ENCODE results near the gene TENM4.

TENM4 gene

DNA sequence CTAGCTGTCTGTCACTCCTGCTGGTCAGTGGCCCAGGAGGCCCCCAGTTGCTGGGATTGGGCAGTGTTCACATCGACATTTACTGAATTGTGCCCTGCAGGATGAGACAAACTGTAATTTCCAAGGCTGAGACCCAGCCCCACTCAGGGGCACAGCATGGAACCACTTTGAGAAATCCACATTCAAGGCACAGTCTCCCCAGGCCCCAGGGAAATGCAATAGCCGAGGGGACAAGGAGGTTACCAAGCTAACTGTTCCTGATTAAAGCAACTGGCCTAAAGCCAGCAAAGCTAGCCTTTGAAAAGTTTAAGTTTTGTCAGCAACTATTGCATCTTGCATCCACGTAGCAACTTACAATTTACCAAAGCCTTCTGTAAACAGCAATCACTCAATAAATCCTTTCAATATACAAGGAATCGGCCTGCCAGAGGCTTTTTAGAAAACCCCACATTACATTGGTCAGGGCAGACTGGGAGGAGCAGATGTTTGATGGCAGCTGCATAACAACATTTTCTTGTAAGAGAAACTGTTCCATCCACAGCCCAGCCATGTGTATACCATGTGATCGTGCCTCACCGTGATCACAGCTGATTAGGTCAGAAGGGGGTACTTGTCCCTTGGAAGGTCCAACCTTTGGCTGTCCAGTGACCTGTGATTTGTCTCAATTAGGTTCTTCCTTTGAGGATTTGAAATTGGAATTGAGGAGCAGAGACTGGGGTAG, 103.9 kb downstream of the TENM4 start:
- TF ChIP-seq JUND (IDR thresholded peaks at IDR 0.05; ENCODE audit: low read depth), result no peak
- no peak for DNase-seq (ENCODE audit: low read depth in 1 of 2, low spot score in 1 of 2)
- in situ Hi-C loops (cut with HindIII; ENCODE audit: low pct_unique_long_range_greater_than_20kb, low sequenced_read_pairs), result no loop called here

DNA sequence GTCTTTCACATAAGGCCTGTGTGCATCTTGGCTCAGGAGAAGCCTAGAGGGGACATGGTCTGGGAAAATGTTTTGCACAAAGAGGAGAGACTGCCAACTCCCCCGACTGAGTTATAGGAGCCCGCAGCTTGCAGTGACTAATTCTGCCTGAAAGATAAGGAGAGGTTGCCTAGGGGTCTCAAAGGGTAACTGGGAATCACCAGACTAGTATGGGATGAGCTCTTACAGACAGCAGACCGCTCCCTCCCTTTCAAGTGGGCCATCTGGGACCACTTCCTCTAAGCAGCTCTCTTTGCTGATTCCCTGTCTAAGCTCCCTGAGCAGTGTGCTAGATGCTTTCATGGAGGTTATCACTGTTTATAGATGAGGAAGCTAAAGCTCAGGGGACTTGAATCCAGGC, 105.1 kb downstream of the TENM4 start:
- in situ Hi-C loops (cut with HindIII; ENCODE audit: low pct_unique_long_range_greater_than_20kb, low sequenced_read_pairs), result no loop called here
- no peak for TF ChIP-seq JUND (IDR thresholded peaks at IDR 0.05; ENCODE audit: low read depth)
- DNase-seq (ENCODE audit: low read depth in 1 of 2, low spot score in 1 of 2), result no peak

DNA sequence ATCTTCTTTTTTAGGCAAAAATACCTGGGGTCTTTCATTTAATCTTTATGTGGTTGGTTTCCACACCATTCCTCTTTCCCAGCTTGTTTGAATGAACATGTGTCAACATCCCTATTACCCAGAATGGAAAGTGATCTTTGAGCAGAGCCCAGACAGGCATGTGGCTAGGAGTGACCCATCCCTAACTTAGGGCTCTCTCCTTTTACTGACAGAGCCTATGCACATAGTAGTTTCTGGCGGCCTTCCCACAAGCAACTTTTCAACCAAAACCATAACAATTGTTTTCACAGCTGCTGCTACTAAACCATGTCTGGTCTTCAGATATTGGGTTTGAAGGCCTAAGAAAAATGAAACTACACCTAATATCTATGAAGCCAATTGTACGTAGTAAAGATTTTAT, 107.5 kb downstream of the TENM4 start:
- in situ Hi-C loops (cut with HindIII; ENCODE audit: low pct_unique_long_range_greater_than_20kb, low sequenced_read_pairs), result no loop called here
- no peak for TF ChIP-seq JUND (IDR thresholded peaks at IDR 0.05; ENCODE audit: low read depth)
- DNase-seq (ENCODE audit: low read depth in 1 of 2, low spot score in 1 of 2), result no peak

DNA sequence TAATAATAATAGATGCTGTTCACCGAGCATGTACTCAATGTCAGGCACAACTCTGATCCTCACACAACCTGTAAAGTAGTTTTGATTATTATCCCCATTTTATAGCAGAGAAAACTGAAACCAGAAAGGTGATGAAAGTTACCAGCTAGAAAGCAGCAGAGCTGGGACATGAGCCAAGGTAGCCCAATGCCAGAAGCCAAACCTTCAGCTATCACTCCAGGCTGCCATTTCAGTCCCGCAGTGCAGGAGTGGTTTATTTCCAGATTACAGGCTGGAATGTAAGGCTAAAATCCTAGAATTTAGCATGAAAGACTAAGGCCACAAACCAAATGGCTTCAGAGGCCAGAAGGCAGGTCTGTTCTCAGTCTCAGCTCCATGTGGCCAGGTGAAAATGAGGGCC, 108.8 kb downstream of the TENM4 start:
- in situ Hi-C loops (cut with HindIII; ENCODE audit: low pct_unique_long_range_greater_than_20kb, low sequenced_read_pairs), result no loop called here
- no peak for DNase-seq (ENCODE audit: low read depth in 1 of 2, low spot score in 1 of 2)
- no peak for TF ChIP-seq JUND (IDR thresholded peaks at IDR 0.05; ENCODE audit: low read depth)

DNA sequence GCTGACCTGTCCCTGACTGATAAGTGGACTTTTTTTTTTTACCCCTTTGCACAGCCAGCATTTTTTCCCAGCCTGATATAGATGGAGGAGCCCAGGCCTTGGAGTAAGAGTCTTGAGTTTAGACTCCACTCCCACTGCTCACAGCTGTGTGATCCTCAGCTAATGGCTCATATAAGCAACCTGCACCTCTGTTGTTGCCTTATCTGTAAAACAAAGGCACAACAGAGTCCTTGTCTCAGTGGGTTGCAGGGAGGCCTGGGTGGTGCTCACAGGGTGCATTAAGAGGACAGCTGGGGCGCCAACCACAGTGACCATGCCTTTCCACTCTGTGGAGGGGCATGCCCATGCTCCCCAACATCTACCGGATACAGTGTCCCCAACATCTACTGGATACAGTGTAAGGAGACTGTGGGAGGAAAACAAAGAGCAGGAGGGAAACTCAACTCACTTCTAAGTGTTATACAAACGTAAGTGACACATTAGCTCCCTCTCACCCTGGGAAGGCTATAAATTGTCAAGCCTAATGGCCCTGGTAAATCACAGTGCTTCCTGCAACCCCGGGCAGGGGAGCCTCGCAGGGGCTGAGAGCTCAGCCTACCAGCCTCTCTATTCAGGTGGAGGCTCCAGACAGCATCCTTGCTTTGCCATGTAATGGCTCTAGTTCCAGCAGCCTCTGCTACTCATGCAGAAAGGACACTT, 109.5 kb downstream of the TENM4 start:
- in situ Hi-C loops (cut with HindIII; ENCODE audit: low pct_unique_long_range_greater_than_20kb, low sequenced_read_pairs), result no loop called here
- DNase-seq (ENCODE audit: low read depth in 1 of 2, low spot score in 1 of 2), result no peak
- TF ChIP-seq JUND (IDR thresholded peaks at IDR 0.05; ENCODE audit: low read depth), result no peak

DNA sequence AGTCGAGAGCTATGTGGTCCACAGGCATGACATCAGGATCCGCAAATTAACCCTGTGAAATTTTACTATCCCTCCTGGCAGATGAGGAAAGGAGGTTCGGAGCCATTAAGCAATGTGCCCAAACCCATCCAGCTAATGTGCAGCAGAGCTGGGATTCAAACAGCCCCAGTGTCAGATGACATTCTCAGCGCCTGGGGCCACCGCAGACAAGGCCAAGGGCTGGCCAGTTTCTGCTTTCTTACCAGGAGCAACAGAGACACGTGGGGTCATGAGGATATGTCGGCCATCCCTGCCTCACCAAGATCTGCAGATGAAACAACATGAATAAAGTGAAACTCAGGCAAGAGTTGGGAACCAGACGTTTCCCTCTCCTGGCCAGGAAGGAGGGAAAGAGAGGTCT, 110.2 kb downstream of the TENM4 start:
- DNase-seq (ENCODE audit: low read depth in 1 of 2, low spot score in 1 of 2), result no peak

DNA sequence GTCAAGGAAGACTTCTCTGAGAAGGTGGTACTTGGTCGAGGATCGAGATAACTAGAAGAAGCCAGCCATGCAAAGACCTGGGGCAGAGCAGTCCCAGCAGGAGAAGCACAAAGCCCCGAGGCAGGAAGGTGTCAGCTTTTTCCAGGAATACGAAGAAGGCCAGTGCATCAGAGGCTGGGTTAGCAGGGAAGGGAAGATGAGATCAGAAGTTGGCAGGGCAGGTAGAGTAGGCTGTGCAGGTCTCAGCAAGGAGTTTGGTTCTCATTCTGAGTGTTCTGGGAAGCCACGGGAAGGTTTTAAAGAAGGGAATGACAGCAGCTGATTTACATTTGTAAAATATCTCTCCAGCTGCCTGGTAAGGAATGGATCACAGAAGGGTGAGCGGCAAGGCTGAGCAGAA, 111.3 kb downstream of the TENM4 start:
- DNase-seq (ENCODE audit: low read depth in 1 of 2, low spot score in 1 of 2), result no peak
- in situ Hi-C loops (cut with HindIII; ENCODE audit: low pct_unique_long_range_greater_than_20kb, low sequenced_read_pairs), result no loop called here
- TF ChIP-seq JUND (IDR thresholded peaks at IDR 0.05; ENCODE audit: low read depth), result no peak

More for the DNA sequence above, 110.2 kb downstream of the TENM4 start:
- TF ChIP-seq JUND (IDR thresholded peaks at IDR 0.05; ENCODE audit: low read depth), result no peak
- in situ Hi-C loops (cut with HindIII; ENCODE audit: low pct_unique_long_range_greater_than_20kb, low sequenced_read_pairs), result no loop called here

DNA sequence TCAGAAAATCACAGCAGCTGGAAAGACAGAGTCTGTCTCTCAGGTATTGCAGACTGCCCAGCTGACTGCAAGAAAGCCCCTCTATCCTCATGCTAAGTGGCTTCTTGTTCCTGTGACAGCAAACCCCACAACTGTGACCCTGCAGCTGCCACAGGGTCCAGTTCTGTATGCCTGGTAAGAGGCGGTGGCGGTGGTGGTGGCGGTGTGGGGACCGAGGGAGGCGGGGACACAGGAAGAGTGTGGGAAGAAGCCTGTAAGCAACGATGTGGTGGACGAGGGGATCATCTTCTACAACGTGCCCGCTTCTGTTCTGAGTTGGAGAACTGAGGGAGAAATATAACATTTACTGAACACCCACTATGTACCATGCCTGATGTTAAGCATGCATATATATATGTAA, 112.4 kb downstream of the TENM4 start:
- in situ Hi-C loops (cut with HindIII; ENCODE audit: low pct_unique_long_range_greater_than_20kb, low sequenced_read_pairs), result no loop called here
- TF ChIP-seq JUND (IDR thresholded peaks at IDR 0.05; ENCODE audit: low read depth), result no peak
- DNase-seq (ENCODE audit: low read depth in 1 of 2, low spot score in 1 of 2), result no peak

DNA sequence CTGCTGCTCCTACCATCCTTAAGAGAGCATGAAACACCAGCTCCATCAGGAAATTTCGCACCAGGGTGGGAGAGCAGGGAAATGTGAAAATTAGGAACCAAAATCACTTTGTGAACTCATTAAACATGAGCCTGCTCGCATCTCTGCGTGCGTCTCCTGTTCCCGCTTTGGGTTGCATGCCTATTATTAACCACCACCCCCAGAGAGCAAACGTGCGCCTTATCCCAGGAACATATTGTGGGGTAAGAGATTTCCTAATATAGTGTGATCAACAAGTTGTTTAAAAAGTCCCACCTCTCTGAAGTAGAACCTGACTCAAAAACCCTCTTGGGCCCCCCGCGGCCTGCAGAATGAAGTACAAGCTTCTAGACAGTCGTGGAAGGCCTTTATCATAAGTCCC, 115.0 kb downstream of the TENM4 start:
- in situ Hi-C loops (cut with HindIII; ENCODE audit: low pct_unique_long_range_greater_than_20kb, low sequenced_read_pairs), result no loop called here
- TF ChIP-seq JUND (IDR thresholded peaks at IDR 0.05; ENCODE audit: low read depth), result no peak
- DNase-seq (ENCODE audit: low read depth in 1 of 2, low spot score in 1 of 2), result no peak

DNA sequence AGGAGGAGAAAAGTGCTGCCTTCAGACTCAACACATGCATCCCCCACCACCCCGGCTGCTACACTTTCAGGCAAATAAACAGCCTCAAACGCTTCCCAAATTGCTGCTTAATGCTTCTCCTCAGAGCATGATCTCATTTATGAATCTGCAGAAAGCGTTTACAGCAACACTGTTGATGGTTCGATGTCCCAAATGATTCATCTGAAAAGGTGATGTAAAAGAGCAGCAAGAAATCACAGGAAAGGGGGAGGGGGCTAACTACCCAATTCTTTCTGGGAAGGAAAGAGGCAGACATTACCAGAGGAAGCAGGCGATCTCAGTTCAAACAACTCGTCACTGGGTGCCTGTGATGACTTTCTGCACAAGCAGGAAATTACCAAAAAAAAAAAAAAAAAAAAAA, 119.6 kb downstream of the TENM4 start:
- in situ Hi-C loops (cut with HindIII; ENCODE audit: low pct_unique_long_range_greater_than_20kb, low sequenced_read_pairs), result no loop called here
- no peak for DNase-seq (ENCODE audit: low read depth in 1 of 2, low spot score in 1 of 2)
- no peak for TF ChIP-seq JUND (IDR thresholded peaks at IDR 0.05; ENCODE audit: low read depth)

DNA sequence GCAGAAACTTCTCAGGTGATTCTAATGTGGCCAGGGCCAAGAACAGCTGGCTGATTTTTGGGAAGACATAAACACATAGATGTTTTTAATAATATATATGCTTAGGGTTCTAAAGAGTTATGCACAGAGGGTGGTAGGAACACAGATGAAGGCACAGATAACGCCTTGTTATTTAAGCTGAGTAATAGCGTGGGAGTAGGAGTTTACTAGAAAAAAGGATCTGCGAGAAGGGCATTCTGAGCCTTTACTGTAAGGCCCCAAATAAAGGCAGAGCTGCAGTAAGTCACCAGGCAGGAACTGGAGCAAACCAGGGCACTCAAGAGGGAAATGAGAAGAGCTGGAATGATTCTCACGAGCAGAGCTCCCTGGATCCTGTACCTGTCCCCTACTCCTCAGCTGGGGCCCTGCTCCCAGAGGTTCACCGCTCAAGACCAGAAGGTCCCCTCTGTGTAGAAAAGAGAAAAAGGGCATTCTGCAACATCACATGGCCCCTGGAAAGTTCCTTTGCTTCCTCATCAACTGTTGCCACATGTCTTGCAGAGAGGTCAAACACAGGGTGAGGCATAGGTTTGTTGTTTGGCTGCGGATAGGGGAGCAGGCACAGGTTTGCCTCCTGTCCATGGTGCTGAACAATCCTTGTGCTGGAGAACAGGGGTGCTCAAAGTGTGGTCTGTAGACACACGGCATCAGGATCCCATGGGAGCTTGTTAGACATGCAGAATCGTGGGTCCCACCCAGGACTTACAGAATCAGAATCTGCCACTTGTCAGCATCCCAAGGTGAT, 125.7 kb downstream of the TENM4 start:
- TF ChIP-seq JUND (IDR thresholded peaks at IDR 0.05; ENCODE audit: low read depth), result no peak
- DNase-seq (ENCODE audit: low read depth in 1 of 2, low spot score in 1 of 2), result peak; percentile 57 to 59
- in situ Hi-C loops (cut with HindIII; ENCODE audit: low pct_unique_long_range_greater_than_20kb, low sequenced_read_pairs), result no loop called here

DNA sequence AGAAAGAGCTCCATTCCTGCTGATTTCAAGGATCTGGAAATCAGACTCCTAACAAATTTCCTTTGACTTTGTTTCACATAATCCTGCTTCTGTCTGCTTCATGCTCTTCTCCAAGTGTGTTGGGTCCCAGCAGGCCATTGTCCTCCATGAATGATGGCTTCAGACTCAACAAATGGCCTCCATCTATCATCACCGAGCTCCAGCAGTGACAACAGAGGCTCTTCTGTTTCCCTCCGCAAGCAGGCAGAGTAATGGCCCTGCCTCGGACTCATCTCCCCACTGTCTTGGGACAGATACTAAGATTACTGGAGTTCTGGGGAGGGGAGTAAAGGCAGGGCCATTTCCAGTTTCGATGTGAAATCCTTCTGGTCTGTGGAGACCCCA, 127.3 kb downstream of the TENM4 start:
- DNase-seq (ENCODE audit: low read depth in 1 of 2, low spot score in 1 of 2), result no peak
- in situ Hi-C loops (cut with HindIII; ENCODE audit: low pct_unique_long_range_greater_than_20kb, low sequenced_read_pairs), result no loop called here
- no peak for TF ChIP-seq JUND (IDR thresholded peaks at IDR 0.05; ENCODE audit: low read depth)

Data from T47D (cell line).